ENCODE measurements around the gene CFAP99.

The CFAP99 gene

DNA sequence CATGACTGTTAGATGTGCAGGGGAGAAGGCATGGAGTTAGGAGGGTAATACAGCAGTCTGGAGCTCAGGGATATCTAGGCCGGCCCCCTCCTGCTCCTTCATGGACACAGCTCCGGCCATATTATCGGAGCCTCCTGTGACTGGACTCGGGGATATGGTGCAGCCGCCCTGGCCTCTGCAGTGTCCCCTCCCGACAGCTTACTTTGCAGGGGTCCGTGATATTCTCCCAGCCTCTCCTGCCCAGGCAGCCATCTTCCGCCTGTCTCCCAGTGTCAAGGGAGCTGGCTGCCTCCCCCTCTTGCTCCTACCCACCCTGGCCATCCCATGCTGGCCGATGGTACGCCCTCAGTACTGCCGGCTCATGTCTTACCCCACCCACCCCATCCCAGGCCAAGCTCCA is 30.3 kb downstream of the CFAP99 start:
- Mint-ChIP-seq H3K4me3 (no peak overlapping the region), H3K27ac (no peak overlapping the region)

DNA sequence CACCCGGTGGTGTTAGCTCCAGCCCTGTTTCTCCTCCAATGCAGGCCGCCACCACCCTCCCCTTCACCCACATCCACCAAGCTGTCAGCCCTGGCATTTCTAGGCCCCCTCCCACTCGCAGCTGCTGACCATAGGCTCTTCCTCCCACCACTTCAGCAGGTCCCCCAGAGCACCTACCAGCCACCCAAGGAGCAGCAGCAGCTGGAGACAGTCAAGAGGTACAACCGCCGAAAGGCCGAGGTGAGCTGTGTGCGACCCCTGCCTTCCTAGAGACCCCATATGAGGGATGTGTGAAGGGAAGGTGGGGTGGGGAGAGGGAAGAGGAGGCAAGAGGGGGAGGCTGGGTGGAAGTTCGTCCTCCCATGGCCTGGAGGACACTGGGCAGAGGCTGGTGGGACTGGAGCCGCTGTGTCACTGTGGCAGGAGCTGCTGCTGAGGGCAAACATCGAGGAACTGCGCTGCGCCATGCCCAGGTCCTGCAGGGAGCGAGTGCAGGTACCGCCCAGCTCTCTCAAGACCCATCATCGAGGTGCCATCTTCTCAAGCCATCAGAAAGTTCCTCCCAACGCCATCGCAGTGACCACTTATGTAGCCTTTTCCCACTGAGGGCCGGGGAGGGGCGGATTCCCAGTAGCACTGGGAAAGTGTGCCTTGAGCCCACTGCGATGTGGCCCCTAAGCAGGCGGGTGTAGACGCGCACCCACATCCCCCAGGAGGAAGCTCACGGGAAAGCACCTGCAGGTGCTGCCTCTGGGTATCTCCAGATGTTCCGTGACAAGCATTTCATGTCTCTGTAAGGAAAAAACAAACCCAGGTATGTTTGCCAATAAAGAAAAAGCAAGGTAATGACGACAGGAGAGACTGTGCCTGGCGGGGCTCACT is 31.0 kb downstream of the CFAP99 start:
- Mint-ChIP-seq H3K27ac (no peak overlapping the region), H3K9me3 (no peaks in the 10 kb centered on the region), H3K36me3 (ENCODE audit: low read depth) (no peaks in the 10 kb centered on the region), H3K27me3 (ENCODE audit: low read depth, poor library complexity) (peaks cover 18% of the 10 kb centered on the region), H3K4me3 (no peak overlapping the region), H3K4me1 (peaks cover 8% of the 10 kb centered on the region)
- no peak for DNase-seq
- no peak for TF ChIP-seq CTCF (IDR thresholded peaks at IDR 0.05)

More for the DNA sequence above, 30.3 kb downstream of the CFAP99 start:
- DNase-seq = no peak
- peaks cover 8% of the 10 kb centered on the region for H3K4me1 Mint-ChIP-seq
- H3K36me3 Mint-ChIP-seq (ENCODE audit: low read depth) = no peaks in the 10 kb centered on the region
- no peak for TF ChIP-seq CTCF (IDR thresholded peaks at IDR 0.05)
- H3K9me3 Mint-ChIP-seq = no peaks in the 10 kb centered on the region
- peaks cover 17% of the 10 kb centered on the region for H3K27me3 Mint-ChIP-seq (ENCODE audit: low read depth, poor library complexity)

- peaks cover 8% of the 10 kb centered on the region for H3K4me1 Mint-ChIP-seq
- H3K27ac Mint-ChIP-seq = no peak overlapping the region
- H3K36me3 Mint-ChIP-seq (ENCODE audit: low read depth) = no peaks in the 10 kb centered on the region
- H3K27me3 Mint-ChIP-seq (ENCODE audit: low read depth, poor library complexity) = peaks cover 18% of the 10 kb centered on the region
- no peaks in the 10 kb centered on the region for H3K9me3 Mint-ChIP-seq
- no peak for DNase-seq
- TF ChIP-seq CTCF (IDR thresholded peaks at IDR 0.05) = no peak
- no peak overlapping the region for H3K4me3 Mint-ChIP-seq
Measured at GRCh38 chr4:2450394-2451035, 31.8 kb downstream of the CFAP99 start.

DNA sequence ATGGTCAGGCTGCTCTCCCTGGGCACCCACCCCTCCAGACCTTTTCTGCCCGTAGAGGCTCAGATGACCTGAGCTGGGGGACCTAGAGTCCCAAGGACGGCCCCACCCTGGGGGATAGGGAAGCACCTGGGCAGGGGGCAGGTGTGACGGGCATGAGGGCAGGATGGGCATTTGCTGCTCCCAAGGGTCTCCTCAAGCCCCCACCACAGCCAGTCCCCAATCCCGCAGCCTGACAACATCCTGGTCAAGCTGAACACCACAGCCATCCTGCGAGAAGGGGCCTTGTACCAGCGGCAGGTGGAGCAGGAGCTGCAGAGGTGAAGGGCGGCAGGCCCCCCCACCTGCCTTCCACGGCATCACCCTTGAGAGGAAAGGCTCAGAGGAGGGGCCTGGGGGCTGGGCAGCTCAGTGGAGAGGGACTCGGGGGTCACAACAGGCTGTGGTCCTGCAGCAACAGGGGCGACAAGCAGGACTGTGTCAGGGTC is 32.3 kb downstream of the CFAP99 start:
- Mint-ChIP-seq H3K36me3 (ENCODE audit: low read depth) (no peaks in the 10 kb centered on the region), H3K9me3 (no peaks in the 10 kb centered on the region), H3K27me3 (ENCODE audit: low read depth, poor library complexity) (peaks cover 18% of the 10 kb centered on the region), H3K4me1 (peaks cover 8% of the 10 kb centered on the region), H3K4me3 (no peak overlapping the region), H3K27ac (no peak overlapping the region)
- DNase-seq = no peak
- no peak for TF ChIP-seq CTCF (IDR thresholded peaks at IDR 0.05)

GRCh38 chr4:2451821-2452785 is 33.3 kb downstream of the CFAP99 start:
- DNase-seq = no peak
- Mint-ChIP-seq H3K4me3 (no peak overlapping the region), H3K4me1 (peaks cover 8% of the 10 kb centered on the region), H3K27me3 (ENCODE audit: low read depth, poor library complexity) (peaks cover 18% of the 10 kb centered on the region), H3K9me3 (no peaks in the 10 kb centered on the region), H3K36me3 (ENCODE audit: low read depth) (no peaks in the 10 kb centered on the region), H3K27ac (peak overlapping the region; percentile 45)
- TF ChIP-seq CTCF (IDR thresholded peaks at IDR 0.05) = no peak
